ENCODE results near the gene NCBP2.

NCBP2 gene

DNA sequence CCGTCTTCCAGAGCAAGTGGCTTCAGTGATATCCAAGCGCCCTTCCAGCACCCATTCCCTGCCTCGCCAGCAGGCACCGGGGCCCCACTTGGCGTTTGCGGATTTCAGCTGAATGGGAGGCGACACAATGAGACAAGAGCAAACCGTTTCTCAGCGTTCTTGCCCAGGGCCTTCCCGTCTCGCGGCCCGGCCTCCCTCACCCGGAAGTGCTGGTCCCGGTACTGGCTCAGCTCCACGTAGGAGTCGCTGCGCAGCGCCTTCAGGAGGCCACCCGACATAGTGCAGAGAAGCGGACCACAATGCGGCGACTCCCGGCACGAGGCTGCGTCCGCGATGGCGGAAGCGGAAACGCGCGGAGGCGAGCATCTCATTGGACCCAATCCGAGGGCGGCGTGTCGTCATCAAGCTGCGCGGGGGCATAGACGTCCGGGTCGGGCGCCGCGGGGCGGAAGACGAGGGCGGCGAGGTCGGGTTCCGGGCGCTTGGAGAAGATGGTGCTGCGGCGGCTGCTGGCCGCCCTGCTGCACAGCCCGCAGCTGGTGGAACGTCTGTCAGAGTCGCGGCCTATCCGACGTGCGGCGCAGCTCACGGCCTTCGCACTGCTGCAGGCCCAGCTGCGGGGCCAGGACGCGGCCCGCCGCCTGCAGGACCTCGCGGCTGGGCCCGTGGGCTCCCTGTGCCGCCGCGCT lies at the start of gene NCBP2:
NCBP2 (minus strand) TSS at position 303 of the 689 bp plus-strand sequence; CDS start at position 278, 25 bp downstream.
- peak; percentile 100 for DNase-seq

DNA sequence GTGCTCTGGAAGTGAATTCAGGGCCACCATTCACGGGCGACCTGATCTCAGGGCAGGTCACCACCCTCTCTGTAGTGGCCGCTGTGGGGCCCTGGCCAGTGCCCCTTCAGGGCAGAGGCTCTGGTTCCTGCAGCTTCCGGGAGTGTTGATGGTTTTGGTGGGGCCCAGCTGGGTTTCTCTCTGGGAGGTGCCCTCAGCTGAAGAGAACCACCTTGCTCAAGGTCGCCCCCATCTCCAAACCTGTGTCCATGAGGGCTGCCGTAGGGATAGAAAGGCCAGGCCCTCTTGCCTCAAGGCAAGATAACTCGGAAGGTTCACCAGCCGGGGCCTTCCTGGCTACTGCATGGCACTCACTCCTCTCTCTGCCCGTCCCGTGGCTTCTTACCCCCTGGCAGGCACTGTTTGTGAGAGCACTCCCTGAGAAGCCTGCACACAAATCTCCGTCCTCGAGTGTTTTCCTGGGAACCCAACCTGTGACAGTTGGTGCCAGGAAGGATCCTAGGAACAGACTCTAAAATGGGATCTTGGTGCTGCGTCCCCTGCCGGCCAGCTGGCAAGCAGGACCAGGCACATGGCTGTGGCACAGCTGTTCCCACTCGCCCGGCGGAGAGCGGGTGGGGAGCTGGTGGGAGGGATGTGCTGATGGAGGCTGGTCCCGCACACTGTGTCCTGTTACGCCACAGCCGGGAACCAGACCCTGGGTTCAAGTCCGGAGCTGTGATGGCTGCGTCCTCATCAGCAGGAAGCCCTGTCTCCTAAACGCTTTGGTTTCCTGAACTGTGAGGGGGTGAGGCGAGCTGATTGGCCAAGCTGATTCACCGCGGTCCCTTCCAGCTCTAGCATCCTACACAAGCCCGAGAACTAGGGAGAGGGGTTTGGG lies 49.5 kb upstream of the NCBP2 start:
- DNase-seq = no peak

DNA sequence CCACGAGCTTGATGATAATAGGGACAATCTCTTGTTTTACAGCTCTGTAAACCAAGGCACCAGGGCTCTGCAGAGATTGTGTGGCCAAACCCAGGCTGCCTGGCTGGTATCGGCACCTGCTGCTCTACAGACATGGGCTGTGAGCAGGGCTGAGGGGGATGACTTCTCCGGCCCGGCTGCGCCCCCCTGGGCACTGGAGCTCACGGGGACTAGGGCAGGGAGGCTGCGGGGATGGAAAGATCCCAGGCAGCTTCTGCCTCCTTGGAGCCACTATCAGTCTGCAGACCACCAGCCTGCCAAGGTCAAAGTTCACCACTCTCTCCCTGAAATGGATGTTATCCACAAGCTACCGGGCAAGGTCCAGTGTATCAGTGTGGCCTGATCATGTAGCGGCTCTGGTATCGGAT lies 48.3 kb upstream of the NCBP2 start:
- DNase-seq = no peak

DNA sequence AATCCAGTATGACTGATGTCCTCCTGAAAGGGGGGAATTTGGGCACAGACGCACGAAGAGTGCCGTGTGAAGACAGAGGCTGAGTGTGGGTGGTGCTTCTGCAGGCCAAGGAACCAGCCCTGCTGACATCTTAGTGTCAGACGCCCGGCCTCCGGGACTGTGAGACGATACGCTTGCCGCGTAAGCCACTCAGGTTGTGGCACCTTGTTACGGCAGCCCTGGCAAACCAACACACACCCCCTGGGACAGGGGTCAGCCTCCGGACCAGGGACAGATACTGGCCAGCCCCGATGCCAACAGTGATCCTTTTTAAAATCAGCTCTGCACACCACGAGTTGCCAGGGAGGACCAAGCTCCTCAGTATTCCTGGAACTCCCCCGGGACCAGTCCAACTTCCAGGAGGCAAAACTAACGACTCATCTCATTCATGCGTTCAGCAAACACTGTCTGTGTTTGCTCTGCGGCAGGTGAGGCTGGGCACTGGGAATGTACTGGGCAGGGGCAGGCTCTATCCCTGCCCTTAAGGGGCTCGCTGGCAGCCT lies 47.5 kb upstream of the NCBP2 start:
- no peak for DNase-seq

DNA sequence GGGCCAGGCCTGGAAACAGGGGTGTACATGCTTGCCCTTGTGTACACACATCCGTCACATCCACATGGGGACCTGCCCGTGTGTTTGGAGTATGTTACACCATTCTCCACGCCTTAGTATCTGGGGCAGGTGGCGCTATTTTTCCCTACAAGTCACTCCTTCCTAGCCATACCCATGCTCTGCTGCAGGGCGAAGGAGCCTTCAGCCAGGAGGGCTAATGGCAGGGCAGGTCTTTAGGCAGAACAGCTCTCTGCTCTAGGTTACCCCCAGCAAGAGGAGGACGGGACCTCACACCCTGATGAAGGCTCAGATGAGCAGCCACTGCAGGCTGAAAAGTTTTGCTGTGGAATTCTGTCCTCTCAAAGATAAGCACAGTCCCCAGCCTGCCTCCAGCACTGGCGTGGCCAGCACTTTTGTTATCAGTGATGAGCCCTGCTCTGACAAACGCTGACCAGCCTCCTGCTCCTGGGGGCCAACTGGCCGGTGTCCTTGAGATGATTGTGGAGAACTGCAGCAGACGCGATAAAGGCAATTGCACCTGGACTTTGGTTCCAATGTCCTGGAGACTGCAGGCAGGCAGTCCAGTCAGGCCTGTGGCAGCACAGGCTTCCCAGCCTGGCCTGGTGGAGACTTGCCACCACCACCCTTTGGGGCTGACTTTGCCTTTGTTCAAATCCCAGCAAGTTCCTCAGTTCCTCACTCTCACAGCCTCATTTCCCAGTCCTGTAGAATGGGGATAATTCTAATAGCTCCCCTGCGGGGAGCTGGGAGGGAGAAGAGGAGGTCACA lies 46.1 kb upstream of the NCBP2 start:
- DNase-seq = no peak

DNA sequence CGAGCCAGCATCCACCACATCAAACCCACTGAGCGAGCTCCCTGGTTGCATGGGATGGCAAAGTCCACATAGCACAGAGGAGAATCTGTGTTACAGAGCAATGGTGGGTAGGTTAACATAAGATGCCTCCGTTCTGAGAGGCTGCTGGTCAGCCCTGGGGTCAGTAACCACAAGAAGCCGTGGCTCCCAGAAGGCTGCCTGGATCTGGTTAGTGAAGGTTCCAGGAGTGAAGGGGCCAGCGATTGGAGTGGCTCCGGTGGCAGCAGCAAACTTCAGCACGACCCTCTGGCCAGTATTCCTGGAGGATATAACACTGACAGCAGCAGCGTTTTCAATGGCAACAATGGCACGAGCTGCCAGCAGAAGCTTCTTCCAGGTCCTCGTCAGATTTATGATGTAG lies 44.7 kb upstream of the NCBP2 start:
- no peak for DNase-seq

DNA sequence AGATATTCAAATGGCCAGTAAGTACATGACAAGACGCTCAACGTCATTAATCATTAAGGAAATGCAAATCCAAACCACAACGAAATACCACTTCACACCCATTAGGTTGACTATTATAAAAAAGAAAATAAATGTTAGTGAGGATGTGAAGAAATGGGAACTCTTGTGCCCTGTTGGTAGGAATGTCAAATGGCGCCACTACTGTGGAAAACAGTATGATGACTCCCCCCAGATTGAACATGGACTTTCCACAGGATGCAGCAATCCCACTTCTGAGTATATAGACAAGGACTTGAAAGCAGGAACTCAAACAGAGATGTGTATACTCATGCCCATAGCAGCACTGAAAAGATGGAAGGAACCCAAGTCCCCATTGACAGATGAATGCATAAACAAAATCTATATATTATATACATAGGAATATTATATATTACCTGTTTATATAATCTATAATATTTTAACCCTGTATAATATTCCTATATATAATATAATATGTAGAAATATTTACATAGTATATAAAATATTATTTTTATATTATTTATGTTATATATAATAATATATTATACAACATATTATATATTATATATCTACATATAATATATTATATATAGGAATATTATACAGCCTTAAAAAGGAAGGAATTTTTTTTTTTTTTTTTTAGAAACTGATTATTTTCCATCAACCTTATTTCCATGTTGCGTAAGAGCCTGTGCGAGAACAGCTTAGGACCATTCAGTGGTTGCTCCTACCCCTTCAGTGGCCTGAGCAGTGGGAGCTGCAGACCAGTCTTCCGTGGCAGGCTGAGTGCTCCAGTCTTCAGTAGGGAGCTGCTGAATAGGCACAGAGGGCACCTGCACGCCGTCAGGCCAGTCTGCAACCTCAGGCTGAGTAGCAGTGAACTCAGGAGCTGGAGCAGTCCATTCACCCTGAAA lies 43.9 kb upstream of the NCBP2 start:
- no peak for DNase-seq

DNA sequence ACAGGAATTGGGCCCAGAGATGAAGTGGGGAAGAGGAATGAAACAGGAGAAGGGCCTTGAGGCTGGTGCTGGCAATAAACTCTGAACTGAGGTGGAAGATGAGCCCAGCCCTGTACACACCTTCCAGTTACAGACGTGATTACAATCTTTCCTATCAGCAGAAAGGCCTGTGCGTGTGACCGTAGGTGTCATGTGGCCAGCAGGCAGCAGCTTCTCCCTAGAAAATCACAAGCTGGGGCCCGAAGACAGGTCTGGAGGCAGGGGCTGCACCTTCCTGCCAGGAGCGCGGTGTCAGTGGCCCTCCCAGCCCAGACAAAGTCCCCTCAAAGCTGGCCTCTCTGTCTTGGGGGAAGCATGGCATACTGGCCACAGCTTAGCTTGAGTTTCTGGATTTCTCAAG lies 43.0 kb upstream of the NCBP2 start:
- DNase-seq = no peak

DNA sequence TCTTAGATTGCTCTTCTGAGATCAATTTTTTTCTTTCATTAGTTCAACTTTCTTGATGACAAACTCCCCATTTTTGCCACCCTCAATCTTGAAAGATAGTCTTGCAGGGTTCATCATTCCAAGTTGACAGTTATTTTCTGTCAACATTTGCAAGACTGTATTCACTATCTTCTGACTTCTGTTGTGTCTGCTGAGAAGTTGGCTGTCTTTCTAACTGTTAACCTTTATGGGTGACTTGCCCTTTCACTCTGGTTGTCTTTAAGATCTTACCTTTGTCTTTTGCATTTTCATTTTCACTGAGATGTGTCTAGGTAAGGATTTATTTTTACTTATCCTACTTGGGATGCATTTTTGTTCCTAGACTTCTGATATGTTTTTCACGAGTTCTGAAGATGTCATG lies 40.9 kb upstream of the NCBP2 start:
- no peak for DNase-seq

DNA sequence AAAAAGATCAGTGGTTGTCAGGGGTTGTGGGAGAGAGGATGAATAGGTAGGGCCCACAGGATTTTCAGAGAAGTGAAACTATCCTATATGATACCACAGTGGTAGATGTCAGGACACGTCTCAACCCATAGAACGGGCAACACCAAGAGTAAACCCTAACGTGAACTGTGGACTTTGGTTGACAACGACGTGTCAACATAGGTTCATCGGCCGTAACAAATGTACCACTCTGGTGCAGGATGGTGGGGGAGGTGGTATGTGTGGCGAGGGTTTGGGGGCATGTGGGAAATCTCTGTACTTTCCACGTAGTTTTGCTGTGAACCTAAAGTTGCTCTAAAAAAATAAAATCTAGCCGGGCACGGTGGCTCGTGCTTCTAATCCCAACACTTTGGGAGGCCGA lies 39.3 kb upstream of the NCBP2 start:
- DNase-seq = peak; percentile 5

DNA sequence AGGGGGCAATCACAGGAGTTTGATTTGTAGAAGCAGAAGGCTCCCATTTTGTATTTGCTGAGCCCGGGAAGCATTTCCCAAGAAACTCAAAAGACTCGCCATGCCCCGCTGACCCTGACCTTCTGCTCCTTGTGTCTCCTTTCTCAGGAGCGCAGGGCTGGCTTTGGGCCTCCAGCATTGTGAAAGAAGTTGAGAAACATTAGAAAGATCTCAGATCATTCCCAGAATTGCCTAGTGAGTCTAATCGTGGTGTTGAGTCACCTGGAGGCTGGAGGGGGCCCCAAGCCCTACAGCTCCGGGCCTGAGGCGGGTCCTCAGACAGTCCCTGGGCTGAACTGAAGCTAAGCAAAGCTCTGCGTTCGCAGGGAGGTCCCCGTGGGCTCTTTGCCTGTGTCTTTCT lies 37.2 kb upstream of the NCBP2 start:
- peak; percentile 14 for DNase-seq

DNA sequence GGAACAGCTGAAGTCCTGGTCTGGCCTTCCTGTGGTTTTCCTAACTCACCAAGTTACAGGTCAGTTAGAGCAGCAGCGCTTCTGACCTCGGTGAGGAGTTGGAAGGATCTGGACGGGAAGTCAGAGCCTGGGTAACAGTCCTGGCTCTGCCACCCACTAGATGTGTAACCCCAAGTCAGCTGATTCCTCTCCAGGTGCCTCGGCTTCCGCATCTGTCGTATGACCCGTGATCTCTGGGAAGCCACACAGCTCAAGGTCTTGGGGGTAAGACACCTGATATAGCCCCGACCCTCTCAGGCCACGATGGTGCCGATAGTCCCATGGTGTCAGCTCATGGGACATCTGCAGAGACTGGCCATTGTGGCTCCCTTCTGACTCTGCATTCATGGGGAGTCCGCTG lies 34.6 kb upstream of the NCBP2 start:
- DNase-seq = peak; percentile 14

DNA sequence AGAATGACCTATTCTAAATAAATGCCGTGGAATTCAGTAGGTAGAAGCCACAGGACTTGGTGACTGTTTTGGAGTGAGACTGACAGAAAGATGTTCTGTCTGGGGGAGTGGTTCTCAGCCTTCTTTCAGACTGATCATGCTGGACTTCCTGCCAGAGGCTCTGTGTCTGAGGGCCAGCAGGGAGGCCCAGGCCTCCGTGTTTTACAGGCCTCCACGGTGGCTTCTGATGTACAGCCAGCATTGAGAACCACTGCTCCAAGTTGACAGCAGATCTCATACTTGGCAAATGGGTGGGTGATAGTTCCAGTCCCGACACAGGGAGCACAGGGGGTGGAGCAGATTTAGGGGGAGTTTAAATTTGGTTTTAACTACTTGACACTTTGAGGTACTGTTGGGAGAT lies 33.0 kb upstream of the NCBP2 start:
- peak; percentile 4 for DNase-seq

DNA sequence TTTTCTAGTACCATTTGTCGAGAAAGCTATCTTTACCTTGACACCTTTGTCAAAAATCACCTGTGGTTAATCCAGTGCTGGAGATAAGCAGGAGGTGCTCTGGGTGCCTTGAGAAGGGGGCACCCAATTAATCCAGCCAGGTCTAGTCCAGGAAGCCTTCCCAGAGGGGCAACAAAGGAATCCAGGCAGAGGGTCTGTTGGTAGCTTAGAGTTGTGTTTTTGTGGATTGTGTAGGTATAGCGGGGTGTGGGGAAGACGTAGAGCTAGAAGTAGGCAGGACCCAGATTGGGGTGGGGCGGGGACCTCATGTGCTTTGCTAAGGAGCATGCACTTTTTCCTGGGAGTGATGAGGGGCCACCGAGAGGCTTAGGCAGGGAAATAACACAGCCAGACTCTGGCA lies 32.3 kb upstream of the NCBP2 start:
- peak; percentile 9 for DNase-seq

DNA sequence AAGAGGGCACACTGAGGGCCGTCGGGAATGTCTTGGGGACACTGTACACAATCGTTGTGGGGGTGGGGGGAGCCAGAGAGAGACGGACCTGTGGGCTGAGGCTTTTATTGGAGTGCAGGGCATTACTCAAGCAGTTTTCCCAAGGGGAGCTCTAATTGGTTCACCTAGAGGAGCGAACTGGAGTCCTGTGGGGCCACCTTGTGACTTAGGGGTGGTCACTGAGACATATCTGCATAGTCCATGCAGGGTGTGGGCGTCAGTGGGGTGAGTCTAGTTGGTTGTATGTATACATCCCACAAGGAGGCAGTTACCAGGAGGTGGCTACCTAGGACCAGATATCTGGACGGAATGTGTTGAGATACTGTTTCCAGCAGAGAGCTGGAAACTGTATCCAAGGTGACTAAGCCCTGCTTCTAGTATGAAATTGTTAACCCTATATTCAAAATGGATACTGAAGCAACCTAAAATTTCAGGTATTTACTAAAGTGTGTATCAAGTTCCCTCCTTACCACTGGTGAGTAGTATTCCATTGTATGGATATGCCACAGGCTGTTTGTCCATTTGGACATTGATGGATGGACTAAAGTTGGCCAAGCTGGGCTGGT lies 28.9 kb upstream of the NCBP2 start:
- DNase-seq = peak; percentile 17

DNA sequence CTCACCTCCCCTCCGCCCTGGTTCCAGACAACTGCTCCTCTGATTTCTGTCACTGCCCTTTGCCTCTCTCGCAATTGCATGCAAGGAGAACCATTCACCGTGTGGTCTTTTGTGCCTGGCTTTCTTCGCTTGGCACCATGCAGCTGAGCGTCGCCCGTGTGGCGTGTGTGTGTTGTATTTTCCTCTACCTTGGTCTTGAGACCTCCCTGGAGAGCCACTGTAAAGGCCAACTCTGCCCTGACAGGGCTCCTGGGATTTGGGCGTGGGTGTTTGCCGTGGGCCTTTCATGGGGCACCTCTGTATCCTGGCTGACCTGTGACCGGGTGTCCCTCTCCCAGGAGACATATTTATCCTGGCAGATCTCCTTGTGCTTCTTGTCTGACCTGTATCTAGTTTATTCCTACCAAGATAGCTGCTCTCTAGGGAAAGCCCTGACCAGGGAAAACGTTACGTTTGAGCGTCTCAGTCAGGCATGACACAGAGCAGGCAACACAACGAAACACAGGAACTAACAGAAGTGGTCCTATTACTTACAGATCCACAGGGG lies 28.3 kb upstream of the NCBP2 start:
- DNase-seq = no peak

DNA sequence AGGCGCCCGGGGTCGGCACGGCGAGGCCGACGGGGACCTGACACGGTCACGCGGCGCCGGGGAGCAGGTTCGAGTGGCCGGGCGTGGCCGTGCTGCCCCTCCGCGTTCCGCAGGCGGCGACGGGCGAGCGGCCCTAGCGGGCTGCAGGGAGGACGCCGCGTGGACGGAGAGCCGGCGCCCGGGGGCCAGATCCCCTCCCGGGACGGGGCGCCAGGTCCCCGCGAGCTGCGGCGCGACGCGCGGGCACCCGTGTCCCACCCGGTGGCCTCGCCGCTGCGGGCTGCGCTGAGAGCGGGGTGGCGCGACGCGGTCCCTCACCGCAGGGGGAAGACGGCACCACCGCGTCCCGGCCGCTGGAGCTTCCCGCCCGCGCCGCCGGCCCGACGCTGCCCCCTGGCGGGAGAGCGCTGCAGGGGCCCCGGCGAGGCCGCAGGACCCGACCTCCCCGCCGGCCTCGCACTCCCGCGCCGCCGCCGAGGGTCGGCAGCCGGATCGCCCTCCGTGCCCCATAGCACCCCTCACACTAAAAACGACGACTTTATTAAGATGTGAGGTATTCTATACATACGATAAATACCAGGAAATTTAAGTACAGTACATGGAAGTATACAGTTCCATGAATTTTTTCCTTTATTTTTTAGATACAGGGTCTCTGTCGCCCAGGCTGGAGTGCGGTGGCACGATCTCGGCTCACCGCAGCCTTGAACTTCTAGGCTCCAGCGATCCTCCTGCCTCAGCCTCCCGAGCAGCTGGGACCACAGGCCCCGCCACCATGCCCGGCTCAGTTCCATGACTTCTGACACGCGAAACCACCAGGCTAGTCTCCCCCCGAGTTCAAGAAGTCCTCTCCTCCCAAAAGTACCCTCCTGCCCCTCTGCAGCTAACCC lies 27.6 kb upstream of the NCBP2 start:
- peak; percentile 79 for DNase-seq

DNA sequence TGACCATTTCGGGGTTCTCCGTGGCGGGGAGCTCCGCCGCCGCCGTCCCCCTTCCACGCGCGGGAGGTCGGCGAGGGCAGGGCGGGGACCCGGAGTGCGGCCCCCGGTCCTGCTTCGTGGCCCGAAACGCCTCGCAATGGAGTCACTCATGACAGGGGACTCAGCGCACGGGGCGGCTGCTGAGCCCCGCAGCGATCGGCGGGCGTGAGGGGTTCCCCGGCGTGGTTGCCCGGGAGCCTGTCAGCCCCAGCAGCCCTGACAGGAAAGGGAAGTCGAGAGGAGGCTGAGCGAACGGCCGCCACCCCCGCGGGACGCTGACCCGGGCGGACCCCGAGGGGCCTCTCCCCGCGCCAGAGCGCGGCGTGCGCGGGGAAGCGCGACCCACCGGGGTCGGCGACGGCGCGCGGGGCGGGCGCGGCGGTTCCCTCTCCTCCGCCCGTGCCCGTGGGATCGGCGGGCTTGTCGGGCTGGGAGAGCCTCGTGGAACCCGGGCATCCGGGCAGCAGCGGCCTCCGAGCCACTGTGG lies 26.9 kb upstream of the NCBP2 start:
- DNase-seq = peak; percentile 66

DNA sequence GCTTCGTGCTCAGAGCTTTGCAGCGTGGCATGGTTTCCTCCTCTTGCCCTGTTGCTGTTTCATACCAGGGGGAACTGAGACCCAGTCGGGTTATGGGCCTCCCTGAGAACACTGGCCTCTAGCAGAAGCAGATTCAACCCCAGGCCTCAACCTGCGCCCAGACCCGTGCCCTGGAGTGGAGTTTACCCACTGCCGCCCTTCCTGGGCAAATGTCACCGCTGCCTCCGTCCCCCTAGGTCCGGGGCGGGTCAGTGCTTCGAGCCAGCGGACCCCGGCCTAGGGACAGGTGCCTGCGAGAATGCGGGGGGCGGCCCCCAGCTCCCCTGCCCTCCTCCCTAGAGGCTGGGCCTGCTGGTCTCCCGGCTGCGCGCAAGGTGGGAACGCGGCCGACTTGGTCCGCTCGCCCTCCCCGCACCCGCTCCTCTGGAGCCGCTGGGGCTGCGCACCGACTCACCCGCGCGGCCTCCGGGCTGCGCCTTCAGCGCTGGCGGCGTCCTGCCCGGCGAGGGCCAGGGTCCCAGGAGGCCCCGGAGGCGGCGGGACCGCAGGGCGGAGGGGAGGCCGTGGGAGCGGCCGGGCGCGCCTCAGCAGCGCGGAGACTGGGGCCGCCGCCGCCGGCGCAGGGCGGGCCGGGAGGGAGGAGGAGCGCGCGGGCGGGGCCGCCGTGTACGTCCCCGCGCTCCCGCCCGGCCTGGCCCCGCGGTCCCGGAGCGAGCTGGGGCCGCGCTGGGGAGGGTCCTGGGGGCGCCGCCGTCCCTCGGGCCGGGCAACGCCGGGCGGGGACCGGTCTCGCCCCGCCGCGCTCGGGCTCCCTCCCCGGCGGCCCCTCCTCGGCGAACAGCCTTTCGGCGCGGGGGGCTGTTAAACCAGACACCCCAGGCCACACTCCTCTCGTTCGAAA lies 26.2 kb upstream of the NCBP2 start, which contains the start of gene PIGZ:
PIGZ (minus strand) TSS at position 601 of the 901 bp plus-strand sequence. CDS start 16,802 bp downstream, outside the sequence.
- DNase-seq = peak; percentile 53
